ENCODE data around the gene LYPLAL1. TPM values are rescaled to one million over a fixed set of nuclear protein-coding genes. Genes with fewer than 3 reads are reported as not detected.

Gene LYPLAL1
- total and polyA plus RNA-seq, 9 of the 15 experiments (the other 6 are each of a cell fraction or from before 2014, with no cell fraction given): 14.9 to 179 (median 46.3) TPM

DNA sequence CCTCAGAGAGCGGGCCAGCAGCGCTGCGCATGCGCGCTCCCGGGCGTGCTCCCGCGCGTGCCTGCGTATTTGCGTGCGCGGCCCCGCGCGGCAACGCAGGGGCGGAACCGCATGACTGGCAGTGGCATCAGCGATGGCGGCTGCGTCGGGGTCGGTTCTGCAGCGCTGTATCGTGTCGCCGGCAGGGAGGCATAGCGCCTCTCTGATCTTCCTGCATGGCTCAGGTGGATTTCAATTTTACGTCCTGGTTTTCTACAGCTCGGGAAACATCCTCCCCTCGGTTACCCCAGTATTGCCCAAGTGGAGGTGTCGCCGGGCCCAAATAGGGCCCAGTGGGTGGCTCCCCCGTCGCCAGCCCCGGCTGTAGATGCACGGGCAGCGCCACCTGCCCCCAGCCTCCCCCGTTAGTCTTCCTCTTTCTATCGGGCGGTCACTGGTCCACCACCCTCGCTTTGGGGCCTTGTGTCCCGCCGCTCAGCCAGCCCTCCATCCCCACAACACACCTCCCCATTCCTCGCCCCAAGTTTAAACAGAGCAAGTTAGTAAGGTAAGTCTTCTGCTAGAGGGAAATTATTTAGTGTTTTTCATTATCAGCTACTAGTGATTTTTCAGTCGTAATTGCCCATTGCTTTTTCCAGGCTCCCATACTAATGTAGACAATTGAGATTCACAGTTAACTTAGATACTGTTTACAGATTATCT, at the start of gene LYPLAL1 (continued):
- TF ChIP-seq NFATC3 (IDR thresholded peaks at IDR 0.05) (no peak), GABPB2 (CRISPR knock-in tag; conservative IDR thresholded peaks at IDR 0.05) (no peak), SIN3B (IDR thresholded peaks at IDR 0.05; ENCODE audit: low read depth) (peak; percentile 66; the same call in 1 of the 2 replicates), XRCC4 (IDR thresholded peaks at IDR 0.05; ENCODE audit: extremely low read depth, insufficient read depth, insufficient read length) (no peak), ZNF696 (CRISPR knock-in tag; conservative IDR thresholded peaks at IDR 0.05) (no peak), NUFIP1 (IDR thresholded peaks at IDR 0.05; ENCODE audit: partially characterized antibody) (no peak), RCOR1 (IDR thresholded peaks at IDR 0.05; ENCODE audit: borderline replicate concordance in 1 of 2, low read depth in 2 of 2, low read length in 2 of 2) (peak in 1 of 2 experiments; percentile 9; a peak in 1 of 4 replicates), ATF7 (IDR thresholded peaks at IDR 0.05) (peak; percentile 82), ERF (CRISPR knock-in tag; IDR thresholded peaks at IDR 0.05) (peak; percentile 90; the same call in 1 of the 2 replicates), TRIM24 (IDR thresholded peaks at IDR 0.05) (0 out of 4 replicates have a peak, but pooled peaks of 1 of the 2 experiments have one; percentile 13), SAP30 (IDR thresholded peaks at IDR 0.05; ENCODE audit: borderline replicate concordance, insufficient read depth, low read depth, low read length, poor library complexity, severe bottlenecking) (peak; percentile 49), ZNF445 (CRISPR knock-in tag; IDR thresholded peaks at IDR 0.05; ENCODE audit: low read depth) (no peak), ZEB2 (IDR thresholded peaks at IDR 0.05) (no peak), NBN (IDR thresholded peaks at IDR 0.05; ENCODE audit: low read depth) (peak; percentile 64), CHCHD3 (CRISPR knock-in tag; IDR thresholded peaks at IDR 0.05) (no peak)
- TF ChIP-seq, protein P1, sequence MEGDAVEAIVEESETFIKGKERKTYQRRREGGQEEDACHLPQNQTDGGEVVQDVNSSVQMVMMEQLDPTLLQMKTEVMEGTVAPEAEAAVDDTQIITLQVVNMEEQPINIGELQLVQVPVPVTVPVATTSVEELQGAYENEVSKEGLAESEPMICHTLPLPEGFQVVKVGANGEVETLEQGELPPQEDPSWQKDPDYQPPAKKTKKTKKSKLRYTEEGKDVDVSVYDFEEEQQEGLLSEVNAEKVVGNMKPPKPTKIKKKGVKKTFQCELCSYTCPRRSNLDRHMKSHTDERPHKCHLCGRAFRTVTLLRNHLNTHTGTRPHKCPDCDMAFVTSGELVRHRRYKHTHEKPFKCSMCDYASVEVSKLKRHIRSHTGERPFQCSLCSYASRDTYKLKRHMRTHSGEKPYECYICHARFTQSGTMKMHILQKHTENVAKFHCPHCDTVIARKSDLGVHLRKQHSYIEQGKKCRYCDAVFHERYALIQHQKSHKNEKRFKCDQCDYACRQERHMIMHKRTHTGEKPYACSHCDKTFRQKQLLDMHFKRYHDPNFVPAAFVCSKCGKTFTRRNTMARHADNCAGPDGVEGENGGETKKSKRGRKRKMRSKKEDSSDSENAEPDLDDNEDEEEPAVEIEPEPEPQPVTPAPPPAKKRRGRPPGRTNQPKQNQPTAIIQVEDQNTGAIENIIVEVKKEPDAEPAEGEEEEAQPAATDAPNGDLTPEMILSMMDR (IDR thresholded peaks at IDR 0.05 in 2 of 3, conservative IDR thresholded peaks at IDR 0.05 in 1 of 3; ENCODE audit: insufficient read depth in 2 of 3, low read depth in 1 of 3, low read length in 3 of 3): peak in 2 of 3 experiments; percentile 27 to 29; a peak in 2 of 6 replicates
- TF ChIP-seq, protein P2, sequence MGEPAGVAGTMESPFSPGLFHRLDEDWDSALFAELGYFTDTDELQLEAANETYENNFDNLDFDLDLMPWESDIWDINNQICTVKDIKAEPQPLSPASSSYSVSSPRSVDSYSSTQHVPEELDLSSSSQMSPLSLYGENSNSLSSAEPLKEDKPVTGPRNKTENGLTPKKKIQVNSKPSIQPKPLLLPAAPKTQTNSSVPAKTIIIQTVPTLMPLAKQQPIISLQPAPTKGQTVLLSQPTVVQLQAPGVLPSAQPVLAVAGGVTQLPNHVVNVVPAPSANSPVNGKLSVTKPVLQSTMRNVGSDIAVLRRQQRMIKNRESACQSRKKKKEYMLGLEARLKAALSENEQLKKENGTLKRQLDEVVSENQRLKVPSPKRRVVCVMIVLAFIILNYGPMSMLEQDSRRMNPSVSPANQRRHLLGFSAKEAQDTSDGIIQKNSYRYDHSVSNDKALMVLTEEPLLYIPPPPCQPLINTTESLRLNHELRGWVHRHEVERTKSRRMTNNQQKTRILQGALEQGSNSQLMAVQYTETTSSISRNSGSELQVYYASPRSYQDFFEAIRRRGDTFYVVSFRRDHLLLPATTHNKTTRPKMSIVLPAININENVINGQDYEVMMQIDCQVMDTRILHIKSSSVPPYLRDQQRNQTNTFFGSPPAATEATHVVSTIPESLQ (CRISPR knock-in tag; IDR thresholded peaks at IDR 0.05): no peak; the same call in 1 of the 2 replicates
- TF ChIP-seq, protein P3, sequence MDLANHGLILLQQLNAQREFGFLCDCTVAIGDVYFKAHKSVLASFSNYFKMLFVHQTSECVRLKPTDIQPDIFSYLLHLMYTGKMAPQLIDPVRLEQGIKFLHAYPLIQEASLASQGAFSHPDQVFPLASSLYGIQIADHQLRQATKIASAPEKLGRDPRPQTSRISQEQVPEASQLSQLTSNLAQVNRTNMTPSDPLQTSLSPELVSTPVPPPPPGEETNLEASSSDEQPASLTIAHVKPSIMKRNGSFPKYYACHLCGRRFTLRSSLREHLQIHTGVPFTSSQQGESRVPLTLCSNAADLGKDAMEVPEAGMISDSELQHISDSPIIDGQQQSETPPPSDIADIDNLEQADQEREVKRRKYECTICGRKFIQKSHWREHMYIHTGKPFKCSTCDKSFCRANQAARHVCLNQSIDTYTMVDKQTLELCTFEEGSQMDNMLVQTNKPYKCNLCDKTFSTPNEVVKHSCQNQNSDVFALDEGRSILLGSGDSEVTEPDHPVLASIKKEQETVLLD (IDR thresholded peaks at IDR 0.05): peak; percentile 96
- TF ChIP-seq, protein P4, sequence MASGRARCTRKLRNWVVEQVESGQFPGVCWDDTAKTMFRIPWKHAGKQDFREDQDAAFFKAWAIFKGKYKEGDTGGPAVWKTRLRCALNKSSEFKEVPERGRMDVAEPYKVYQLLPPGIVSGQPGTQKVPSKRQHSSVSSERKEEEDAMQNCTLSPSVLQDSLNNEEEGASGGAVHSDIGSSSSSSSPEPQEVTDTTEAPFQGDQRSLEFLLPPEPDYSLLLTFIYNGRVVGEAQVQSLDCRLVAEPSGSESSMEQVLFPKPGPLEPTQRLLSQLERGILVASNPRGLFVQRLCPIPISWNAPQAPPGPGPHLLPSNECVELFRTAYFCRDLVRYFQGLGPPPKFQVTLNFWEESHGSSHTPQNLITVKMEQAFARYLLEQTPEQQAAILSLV (tag; IDR thresholded peaks at IDR 0.05): no peak
- TF ChIP-seq, protein P5, sequence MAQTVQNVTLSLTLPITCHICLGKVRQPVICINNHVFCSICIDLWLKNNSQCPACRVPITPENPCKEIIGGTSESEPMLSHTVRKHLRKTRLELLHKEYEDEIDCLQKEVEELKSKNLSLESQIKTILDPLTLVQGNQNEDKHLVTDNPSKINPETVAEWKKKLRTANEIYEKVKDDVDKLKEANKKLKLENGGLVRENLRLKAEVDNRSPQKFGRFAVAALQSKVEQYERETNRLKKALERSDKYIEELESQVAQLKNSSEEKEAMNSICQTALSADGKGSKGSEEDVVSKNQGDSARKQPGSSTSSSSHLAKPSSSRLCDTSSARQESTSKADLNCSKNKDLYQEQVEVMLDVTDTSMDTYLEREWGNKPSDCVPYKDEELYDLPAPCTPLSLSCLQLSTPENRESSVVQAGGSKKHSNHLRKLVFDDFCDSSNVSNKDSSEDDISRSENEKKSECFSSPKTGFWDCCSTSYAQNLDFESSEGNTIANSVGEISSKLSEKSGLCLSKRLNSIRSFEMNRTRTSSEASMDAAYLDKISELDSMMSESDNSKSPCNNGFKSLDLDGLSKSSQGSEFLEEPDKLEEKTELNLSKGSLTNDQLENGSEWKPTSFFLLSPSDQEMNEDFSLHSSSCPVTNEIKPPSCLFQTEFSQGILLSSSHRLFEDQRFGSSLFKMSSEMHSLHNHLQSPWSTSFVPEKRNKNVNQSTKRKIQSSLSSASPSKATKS (CRISPR knock-in tag; IDR thresholded peaks at IDR 0.05): no peak
